Activated T-helper 17 cell treated with anti-CD3 and anti-CD28 coated beads, Interleukin-2, amount 50 U/mL, for 72 hours (primary cell): ENCODE results near the gene APCDD1. TPM values are rescaled to one million over a fixed set of nuclear protein-coding genes. Genes with fewer than 3 reads are reported as not detected.

Source experiments
- ATAC-seq: fragments of 150-1000 bp; cut with Tn5 transposase; replicated peaks from 2 replicates; pipeline ENCODE4 v1.10.0; 2021; ENCODE audit warnings: mild to moderate bottlenecking, moderate library complexity
- H3K27ac Mint-ChIP-seq: one replicate; pipeline ENCODE4 v1.8.0; 2022; ENCODE audit warnings: mixed read lengths
- H3K27me3 Mint-ChIP-seq: one replicate; pipeline ENCODE4 v1.8.0; 2022; ENCODE audit warnings: mixed read lengths
- H3K36me3 Mint-ChIP-seq: one replicate; pipeline ENCODE4 v1.8.0; 2022; ENCODE audit warnings: low read depth, mild to moderate bottlenecking, mixed read lengths
- H3K4me1 Mint-ChIP-seq: one replicate; pipeline ENCODE4 v1.8.0; 2022; ENCODE audit warnings: mixed read lengths
- H3K4me3 Mint-ChIP-seq: one replicate; pipeline ENCODE4 v1.8.0; 2022; ENCODE audit warnings: mild to moderate bottlenecking, mixed read lengths
- H3K9me3 Mint-ChIP-seq: one replicate; pipeline ENCODE4 v1.8.0; 2022; ENCODE audit warnings: mixed read lengths
- total RNA-seq, 2 donors: library from RNA; stranded (reverse); gene quantifications; one replicate each; pipeline ENCODE4 v1.2.3, GENCODE V29; 2022

APCDD1 gene
- total RNA-seq, 2 donors from 2014 or later: not detected

DNA sequence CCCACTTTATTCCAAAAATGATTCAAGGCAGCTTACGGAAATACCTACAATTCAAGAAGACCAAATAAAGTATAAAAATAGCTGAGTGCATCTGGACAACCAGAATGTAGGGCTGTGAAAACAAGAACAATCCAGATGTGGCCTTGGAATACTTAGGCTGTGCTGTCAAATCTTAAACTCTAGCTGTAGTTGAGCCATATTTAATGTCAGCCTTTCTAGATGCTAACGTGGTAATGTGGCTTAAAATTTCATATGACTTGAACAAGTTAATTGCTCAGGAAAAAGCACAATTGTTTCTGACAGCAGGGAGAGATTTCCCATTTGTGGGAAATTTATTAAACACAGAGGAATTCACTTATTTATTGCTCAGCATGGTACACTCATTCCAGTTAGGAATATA lies 56.8 kb downstream of the APCDD1 start:
- H3K27me3 Mint-ChIP-seq: peaks cover 32% of the 10 kb centered on the region
- ATAC-seq: no peak

DNA sequence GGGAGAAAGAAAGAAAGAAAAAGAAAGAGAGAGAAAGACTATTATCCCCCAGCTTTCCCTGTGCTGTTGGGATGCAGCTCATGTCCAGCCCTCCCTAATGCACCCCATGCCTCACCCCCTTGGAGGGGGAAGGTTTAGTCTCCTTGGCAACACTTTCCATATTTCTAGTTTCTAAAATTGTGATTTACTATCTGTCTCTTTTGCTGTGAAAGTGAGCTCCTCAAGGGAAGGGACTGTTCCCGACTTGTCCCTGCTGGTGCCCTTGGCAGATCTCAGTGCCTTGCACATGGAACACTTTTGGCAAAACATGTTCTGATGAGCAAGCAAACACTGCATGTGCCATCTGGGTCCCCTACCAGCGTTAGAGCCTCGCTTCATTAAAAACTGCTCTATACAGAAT lies 59.6 kb downstream of the APCDD1 start:
- Mint-ChIP-seq H3K27me3 (peaks cover 44% of the 10 kb centered on the region), H3K9me3 (no peaks in the 10 kb centered on the region), H3K27ac (no peak overlapping the region), H3K4me3 (no peak overlapping the region), H3K36me3 (no peaks in the 10 kb centered on the region), H3K4me1 (no peaks in the 10 kb centered on the region)
- ATAC-seq: no peak

More for the DNA sequence above, 56.8 kb downstream of the APCDD1 start:
- peaks cover 6% of the 10 kb centered on the region for H3K9me3 Mint-ChIP-seq
- no peaks in the 10 kb centered on the region for H3K36me3 Mint-ChIP-seq
- no peak overlapping the region for H3K4me3 Mint-ChIP-seq
- no peaks in the 10 kb centered on the region for H3K4me1 Mint-ChIP-seq
- no peak overlapping the region for H3K27ac Mint-ChIP-seq

DNA sequence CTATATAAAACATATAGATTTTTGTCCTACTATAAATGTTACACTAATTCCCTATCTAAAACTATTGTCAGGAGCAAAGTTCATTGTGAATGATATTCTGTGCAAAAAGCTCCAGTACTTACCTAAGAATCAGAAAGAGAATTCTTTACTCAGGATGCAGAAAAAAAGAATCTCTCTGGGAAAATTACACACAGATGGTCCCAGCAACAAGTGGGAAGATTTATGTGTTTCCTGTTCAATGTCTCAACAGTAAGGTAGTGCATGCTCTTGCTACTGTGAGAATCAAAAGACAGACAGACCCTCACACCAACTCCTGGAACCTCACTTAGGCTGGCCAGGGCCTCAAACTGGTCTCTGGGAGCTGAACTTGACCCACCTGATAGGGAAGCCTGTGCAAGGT lies 60.2 kb downstream of the APCDD1 start:
- ATAC-seq: no peak
- Mint-ChIP-seq H3K4me3 (no peak overlapping the region), H3K27me3 (peaks cover 48% of the 10 kb centered on the region), H3K4me1 (no peaks in the 10 kb centered on the region), H3K9me3 (no peaks in the 10 kb centered on the region), H3K27ac (no peak overlapping the region), H3K36me3 (no peaks in the 10 kb centered on the region)

DNA sequence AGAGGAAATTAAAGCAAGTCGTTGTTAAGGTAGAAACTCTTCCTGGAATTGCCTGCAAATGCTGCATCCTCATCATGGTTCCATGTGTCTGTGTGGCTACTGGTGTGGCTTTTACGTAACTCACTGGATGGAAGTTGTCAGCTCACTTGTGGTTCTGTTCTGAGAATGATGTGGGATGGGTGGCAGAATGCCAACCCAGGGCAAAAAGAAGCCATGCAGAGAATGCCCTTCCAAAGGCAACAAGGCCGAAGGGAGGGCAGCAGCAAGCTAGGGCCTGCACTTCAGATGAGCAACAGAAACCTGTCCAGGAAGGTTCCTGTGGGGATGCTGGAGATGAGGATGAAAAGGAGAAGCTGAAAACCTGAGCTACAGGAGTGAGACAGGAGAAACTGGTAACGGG lies 61.0 kb downstream of the APCDD1 start:
- H3K27me3 Mint-ChIP-seq: peaks cover 53% of the 10 kb centered on the region
- ATAC-seq: no peak
- no peak overlapping the region for H3K27ac Mint-ChIP-seq
- no peaks in the 10 kb centered on the region for H3K36me3 Mint-ChIP-seq
- no peak overlapping the region for H3K4me3 Mint-ChIP-seq
- no peaks in the 10 kb centered on the region for H3K9me3 Mint-ChIP-seq
- H3K4me1 Mint-ChIP-seq: no peaks in the 10 kb centered on the region

DNA sequence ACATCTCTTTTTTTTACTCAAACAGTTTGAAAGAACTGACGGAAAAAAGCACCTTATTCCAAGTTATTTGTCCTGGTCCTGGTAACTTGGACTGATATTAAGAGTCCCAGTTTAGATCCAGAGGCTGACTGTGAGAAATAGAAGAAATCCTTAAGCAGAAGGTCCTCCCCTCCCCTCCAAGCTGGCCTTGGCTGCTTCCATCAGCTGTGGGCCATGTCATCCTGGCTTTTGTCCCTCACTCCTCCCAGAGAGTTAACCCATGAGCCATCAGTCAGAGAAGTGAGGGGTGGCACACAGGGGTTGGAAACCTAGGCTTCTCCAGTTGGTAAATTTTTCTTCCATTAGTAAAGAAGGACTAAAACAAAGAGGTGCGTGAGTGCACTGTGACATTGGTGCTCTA lies 61.6 kb downstream of the APCDD1 start:
- Mint-ChIP-seq H3K4me3 (no peak overlapping the region), H3K27me3 (peaks cover 47% of the 10 kb centered on the region), H3K36me3 (no peaks in the 10 kb centered on the region), H3K4me1 (no peaks in the 10 kb centered on the region), H3K9me3 (no peaks in the 10 kb centered on the region), H3K27ac (no peak overlapping the region)
- ATAC-seq: no peak

DNA sequence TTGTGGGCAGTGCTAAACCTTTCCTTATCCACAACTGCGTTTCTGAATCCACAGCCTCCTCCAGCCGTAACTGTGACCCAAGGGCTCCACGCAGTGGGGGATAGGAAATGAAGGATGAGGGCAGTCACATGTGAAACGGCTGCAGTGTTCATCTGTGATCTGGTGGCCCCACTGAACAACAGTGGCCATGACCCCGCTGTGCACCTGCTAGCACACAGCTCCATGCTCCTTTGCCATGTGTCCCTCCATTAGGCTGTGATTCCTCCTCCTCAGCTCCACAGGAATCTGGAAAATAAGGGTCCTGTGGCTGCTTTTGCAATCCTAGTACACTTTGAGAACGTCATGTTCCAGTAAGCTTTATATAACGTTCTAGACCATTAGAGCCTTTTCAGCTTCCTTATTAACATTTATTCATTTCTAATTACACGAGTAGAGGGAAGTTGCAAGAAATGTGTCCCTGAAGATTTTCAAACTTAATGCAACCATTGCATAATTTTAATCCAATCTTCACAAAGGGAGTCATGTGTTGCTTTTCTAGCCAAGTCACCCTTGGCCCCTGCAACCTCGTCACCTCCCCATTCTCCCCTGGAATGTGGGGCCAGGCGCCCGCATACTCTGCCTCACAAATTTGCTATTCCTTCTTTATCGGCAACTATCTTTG lies 64.3 kb downstream of the APCDD1 start:
- Mint-ChIP-seq H3K36me3 (no peaks in the 10 kb centered on the region), H3K4me1 (no peaks in the 10 kb centered on the region), H3K27ac (no peak overlapping the region), H3K27me3 (peaks cover 36% of the 10 kb centered on the region), H3K9me3 (no peaks in the 10 kb centered on the region), H3K4me3 (no peak overlapping the region)
- ATAC-seq: no peak

DNA sequence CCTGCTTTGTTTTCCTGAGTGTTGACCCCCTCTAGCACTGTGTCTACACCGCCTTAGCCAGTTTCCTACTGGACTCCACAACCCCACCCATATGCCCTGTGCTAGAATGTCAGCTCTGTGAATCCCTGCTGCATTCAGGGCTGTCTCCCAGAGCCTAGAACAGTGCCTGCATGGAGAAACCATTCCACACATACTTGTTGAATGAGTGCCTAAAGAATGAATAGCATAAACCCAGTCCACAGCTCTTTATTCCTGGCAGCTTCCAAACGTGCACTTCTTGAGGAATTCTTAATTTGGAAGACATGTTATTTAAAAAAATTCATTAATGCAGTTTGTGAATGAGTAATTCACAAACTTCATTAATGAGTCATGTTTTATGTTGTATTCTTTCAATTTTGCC lies 64.9 kb downstream of the APCDD1 start:
- H3K27ac Mint-ChIP-seq: no peak overlapping the region

DNA sequence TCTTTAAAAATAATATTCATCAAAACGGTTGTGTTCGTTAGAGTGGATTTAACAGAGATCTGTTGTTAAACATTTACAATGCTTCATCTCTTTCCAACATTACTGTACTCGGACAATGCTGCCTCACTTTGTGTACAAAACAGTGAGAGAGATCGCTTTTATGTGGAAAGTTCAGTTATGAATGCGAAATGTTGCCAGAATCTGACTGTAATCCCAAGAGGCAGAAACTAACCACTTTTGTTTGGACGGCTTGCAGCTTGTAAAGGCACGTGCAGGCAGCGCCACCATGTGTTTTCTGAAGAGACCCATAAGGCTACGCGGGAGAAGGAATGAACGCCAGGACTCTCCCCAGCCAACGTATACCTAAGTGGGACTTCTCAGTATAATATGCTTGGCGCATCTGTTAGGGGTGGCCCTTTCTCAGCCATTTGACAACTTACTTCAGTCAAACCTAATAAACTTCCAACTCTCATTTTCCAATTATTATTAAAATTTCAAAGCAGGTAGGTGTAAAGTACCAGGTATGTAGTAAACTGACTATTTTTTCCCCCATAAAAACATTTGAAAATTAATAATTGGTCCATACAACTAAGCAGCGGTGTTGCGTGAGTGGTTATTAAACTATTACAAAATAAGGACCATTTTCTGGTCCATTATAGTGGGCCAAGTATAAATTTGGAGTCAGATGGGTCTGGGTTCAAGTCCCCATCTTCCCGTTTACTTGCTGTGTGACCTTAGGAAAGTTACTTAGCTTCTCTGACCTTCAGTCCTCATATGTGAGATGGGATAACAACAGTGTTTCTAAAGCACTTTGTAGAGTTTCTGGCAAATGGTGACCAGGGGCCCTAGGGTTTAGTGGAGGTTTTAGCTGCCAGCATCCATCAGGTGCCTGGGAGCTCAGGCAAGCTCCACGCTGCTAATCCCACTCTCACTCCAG lies 65.8 kb downstream of the APCDD1 start:
- Mint-ChIP-seq H3K36me3 (peaks cover 6% of the 10 kb centered on the region), H3K9me3 (no peaks in the 10 kb centered on the region), H3K27me3 (peaks cover 30% of the 10 kb centered on the region), H3K4me3 (no peak overlapping the region), H3K4me1 (peaks cover 10% of the 10 kb centered on the region), H3K27ac (no peak overlapping the region)
- ATAC-seq: peak; percentile 81

More for the DNA sequence above, 64.9 kb downstream of the APCDD1 start:
- ATAC-seq: no peak
- no peaks in the 10 kb centered on the region for H3K36me3 Mint-ChIP-seq
- no peak overlapping the region for H3K4me3 Mint-ChIP-seq
- peaks cover under 1% of the 10 kb centered on the region for H3K4me1 Mint-ChIP-seq
- no peaks in the 10 kb centered on the region for H3K9me3 Mint-ChIP-seq
- peaks cover 30% of the 10 kb centered on the region for H3K27me3 Mint-ChIP-seq

DNA sequence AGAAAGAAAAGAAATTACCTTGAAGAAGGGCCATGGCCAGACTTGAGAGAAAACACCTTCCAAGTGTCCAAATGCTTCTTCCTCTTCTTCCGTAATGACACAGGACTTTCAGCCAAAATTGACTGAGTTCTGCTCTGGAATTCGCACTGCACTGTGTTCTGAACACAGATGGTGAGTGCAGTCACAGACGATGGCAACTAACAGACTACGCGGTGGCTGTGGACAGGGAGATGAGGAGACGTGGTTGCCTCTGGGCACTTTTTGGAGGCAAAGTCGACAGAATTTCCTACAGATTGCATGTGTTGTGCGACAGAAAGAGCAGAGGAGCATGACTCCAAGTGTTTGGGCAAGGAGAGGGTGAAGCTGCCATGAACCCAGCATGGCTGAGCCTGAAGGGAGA lies 67.1 kb downstream of the APCDD1 start:
- Mint-ChIP-seq H3K36me3 (peaks cover 7% of the 10 kb centered on the region), H3K4me3 (no peak overlapping the region), H3K27me3 (peaks cover 25% of the 10 kb centered on the region), H3K4me1 (peaks cover 11% of the 10 kb centered on the region), H3K9me3 (no peaks in the 10 kb centered on the region), H3K27ac (no peak overlapping the region)
- no peak for ATAC-seq

DNA sequence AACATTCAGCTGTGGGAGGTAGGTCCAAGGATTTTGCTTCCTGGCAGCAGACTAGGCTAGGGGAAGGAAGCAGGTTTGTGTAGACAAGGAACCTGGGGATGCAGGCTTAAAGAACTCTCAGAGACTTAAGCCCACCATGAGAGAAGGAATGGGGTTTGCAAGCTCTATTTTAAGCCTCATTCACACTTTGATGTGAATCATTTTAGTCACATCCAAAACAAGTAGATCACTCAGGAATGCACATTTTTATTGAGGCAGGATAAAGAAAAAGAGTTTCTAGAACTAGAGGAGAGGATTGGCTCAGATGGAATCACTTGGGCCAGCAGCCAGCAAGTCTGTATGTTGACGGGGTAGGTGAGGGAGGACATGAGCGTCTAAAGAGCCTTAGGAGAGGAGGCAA lies 68.1 kb downstream of the APCDD1 start:
- Mint-ChIP-seq H3K4me1 (peaks cover 16% of the 10 kb centered on the region), H3K27ac (no peak overlapping the region), H3K27me3 (peaks cover 21% of the 10 kb centered on the region), H3K9me3 (no peaks in the 10 kb centered on the region), H3K36me3 (peaks cover 7% of the 10 kb centered on the region), H3K4me3 (no peak overlapping the region)
- ATAC-seq: no peak

DNA sequence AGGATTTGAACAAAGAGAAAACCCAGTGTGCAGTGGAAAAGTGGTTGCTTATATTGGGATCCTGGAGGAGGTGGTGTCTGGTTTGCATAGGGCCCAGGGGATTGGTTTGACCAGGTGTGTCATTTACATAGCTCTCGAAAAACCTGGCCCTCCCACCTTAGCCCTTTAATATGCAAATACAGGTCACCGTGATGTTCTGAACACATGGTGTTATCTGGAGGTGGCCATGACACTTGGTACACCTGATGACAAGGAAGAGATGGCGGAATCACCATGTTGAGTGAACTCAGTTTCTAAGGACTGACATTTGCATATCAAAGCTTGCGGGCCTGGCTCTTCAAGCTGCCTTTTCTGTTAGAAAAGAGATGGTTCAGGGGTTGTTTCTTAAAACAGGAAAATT lies 69.1 kb downstream of the APCDD1 start:
- Mint-ChIP-seq H3K27me3 (peaks cover 14% of the 10 kb centered on the region), H3K36me3 (peaks cover 7% of the 10 kb centered on the region), H3K4me3 (peak overlapping the region; percentile 83), H3K9me3 (no peaks in the 10 kb centered on the region), H3K27ac (no peak overlapping the region), H3K4me1 (peaks cover 22% of the 10 kb centered on the region)
- no peak for ATAC-seq

DNA sequence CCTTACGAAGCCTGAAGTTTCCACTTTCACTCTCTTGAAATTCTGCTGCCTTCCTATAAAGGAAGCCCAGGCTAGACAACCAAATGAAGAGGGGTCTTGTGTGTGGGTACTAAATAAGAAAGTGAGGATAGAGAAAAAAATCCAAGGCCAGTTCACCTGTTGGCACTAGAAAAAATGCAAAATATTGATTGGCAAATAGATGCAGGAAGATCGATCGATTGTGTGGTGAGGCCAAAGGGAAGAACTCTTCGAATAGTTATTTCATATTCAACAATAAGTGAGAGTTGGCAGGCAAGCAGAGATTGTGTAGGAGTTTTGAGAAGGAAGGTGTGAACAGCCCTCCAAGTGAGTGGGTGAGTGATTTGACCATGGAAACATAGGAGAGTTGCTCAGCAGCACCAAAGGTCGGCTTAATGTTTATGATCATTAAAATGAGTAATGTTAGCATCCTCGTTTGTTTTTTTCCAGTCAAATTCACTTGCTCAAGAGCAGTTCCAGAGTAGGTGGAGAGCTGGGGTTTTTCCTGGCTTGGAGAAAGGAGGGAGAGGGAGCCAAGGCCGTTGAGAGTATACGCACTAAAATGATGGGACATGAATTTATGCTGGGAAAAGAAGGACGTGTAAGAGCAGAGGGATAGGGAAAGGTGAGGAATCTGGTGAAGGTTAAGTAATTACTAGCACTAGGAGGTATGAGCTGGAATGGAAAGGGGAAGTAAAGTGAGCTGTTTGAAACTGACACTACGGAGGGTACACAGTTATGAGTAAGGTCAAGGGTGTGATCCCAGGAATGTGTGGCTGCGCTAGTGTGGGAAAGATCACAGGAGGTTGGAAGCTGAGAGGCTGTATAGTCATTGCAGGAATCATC lies 70.3 kb downstream of the APCDD1 start:
- peak overlapping the region; percentile 83 for H3K4me3 Mint-ChIP-seq
- no peak for ATAC-seq
- peaks cover 3% of the 10 kb centered on the region for H3K27me3 Mint-ChIP-seq
- H3K9me3 Mint-ChIP-seq: no peaks in the 10 kb centered on the region
- H3K27ac Mint-ChIP-seq: peak overlapping the region; percentile 86
- peaks cover 7% of the 10 kb centered on the region for H3K36me3 Mint-ChIP-seq
- peaks cover 28% of the 10 kb centered on the region for H3K4me1 Mint-ChIP-seq

DNA sequence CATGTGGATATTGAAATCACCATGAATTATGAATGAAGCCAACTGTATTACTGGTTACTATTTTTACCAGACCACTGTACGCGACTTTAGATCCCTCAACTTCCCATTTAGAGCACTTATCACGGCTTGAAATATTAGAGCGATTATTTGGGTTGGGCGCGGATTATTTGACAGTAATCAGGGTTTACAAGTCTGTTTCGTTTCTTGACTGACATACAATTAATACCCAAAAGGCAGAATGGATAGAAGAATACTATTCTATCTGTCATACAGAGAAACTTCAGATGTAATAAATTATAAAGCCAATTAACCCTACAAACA lies 70.9 kb downstream of the APCDD1 start:
- H3K9me3 Mint-ChIP-seq: no peaks in the 10 kb centered on the region
- ATAC-seq: no peak
- peaks cover 9% of the 10 kb centered on the region for H3K36me3 Mint-ChIP-seq
- H3K4me3 Mint-ChIP-seq: peak overlapping the region; percentile 83
- H3K27me3 Mint-ChIP-seq: no peaks in the 10 kb centered on the region
- peak overlapping the region; percentile 86 for H3K27ac Mint-ChIP-seq
- H3K4me1 Mint-ChIP-seq: peaks cover 33% of the 10 kb centered on the region

DNA sequence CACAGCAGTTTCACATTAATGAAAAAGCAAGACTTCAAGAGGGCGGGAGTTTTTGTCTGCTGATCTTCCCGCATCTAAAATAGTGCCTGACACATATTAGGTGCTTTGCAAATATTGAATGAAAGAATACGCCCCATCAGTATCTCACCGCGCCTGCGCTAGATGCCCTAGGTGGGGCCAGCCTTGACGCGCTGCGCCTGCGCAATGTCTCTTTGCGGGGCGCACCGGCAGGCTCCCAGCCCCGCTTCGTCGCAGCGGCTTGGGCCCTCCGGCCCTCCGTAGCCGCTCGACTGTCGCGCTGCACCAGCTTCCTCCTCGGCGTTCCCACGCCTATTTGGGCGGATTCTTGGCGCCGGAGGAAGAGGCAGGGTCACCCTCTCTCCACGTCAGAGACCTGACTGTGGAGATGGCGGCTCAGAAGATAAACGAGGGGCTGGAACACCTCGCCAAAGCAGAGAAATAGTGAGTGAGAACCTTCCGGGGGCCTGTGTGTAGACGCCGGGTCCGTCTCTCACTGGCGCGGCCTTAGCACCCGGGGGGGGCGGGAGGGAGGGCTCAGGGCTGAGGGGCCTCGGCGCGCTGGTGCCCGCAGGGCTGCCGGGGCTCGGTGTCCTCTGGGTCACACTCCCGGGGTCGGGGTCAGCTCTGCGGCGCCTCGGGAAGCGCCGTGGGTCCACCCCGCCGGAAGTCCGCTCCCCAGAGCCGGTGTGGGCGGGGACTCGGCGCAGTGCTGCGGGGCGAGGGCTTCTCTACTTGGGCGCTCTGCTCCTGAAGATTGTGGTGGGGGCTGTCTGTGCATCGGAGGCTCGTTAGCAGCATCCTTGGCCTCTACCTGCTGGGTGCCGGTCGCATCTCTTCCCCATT lies 71.5 kb downstream of the APCDD1 start, which contains the start of gene NAPG:
NAPG (plus strand) TSS at position 331 of the 864 bp plus-strand sequence; CDS start at position 407, 76 bp downstream.
- H3K9me3 Mint-ChIP-seq: no peaks in the 10 kb centered on the region
- H3K4me1 Mint-ChIP-seq: peaks cover 39% of the 10 kb centered on the region
- H3K27me3 Mint-ChIP-seq: no peaks in the 10 kb centered on the region
- H3K36me3 Mint-ChIP-seq: peaks cover 15% of the 10 kb centered on the region
- ATAC-seq: peak; percentile 85
- peak within 1 kb of the TSS; percentile 83 for H3K4me3 Mint-ChIP-seq
- H3K27ac Mint-ChIP-seq: peak within 1 kb of the TSS; percentile 86
